ENCODE data around the gene KCNQ1.

Gene KCNQ1

DNA sequence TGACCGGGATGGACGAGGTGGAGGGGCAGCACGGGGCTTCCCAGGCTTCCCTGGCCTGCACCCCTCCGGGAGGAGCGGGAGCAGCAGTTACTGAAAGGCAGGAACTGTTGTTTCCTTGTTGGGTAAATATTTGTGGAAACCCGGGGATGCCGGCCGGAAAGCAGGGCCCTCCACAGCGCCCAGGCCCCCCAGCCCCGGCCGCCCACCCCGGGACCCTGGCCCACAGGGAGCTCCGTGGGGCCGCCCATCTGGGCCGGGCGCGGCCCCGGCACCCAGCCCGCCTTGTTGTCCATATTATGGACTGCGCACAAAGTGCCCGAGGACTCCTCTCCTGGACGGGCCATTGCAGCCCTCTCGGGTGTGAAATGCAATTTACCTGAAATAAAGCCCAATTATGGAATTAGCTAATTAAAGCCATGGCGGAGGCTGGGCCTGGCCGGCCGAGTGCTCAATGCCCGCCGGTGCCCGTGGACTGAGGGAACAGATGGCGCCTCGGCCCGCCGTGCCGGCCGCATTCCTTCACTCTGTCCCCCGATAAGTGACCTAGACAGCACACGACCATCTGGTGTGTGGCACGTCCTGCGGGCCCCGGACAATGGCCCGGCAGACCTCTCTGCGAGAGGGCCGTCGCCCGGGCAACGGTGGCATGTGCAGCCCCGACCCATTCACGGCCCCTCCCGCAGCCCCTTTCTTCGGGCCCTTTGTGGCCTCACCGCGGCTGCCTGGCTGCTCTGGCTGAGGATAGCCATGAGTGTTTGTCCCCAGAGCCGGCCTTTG is 405.4 kb downstream of the KCNQ1 start:
- TF ChIP-seq, protein P1, sequence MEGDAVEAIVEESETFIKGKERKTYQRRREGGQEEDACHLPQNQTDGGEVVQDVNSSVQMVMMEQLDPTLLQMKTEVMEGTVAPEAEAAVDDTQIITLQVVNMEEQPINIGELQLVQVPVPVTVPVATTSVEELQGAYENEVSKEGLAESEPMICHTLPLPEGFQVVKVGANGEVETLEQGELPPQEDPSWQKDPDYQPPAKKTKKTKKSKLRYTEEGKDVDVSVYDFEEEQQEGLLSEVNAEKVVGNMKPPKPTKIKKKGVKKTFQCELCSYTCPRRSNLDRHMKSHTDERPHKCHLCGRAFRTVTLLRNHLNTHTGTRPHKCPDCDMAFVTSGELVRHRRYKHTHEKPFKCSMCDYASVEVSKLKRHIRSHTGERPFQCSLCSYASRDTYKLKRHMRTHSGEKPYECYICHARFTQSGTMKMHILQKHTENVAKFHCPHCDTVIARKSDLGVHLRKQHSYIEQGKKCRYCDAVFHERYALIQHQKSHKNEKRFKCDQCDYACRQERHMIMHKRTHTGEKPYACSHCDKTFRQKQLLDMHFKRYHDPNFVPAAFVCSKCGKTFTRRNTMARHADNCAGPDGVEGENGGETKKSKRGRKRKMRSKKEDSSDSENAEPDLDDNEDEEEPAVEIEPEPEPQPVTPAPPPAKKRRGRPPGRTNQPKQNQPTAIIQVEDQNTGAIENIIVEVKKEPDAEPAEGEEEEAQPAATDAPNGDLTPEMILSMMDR (IDR thresholded peaks at IDR 0.05; ENCODE audit: insufficient read depth, low read depth, low read length, missing control alignments) = no peak
- DNase-seq (ENCODE audit: low read depth) = no peak
- no peak overlapping the region for H3K4me3 ChIP-seq (ENCODE audit: low read length)

DNA sequence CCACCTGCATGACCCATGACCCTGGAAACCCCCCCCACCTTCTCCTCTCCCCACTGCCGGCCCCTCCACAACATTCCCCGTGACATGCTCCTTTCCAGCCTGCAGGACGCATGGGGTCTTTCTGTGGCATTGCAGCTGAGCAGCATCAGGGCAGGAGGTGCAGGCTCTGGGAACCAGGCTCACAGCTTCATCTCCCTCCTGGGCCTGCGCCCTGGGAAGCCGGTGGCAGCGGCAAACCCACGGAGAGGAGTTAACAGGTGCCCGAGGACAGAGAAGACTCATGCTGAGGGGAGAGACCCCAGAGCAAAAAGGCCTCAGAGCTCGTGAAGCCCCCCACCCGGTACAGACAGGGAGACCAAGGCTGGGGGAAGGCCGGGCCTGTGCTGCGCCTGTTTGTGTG is 408.6 kb downstream of the KCNQ1 start:
- DNase-seq (ENCODE audit: low read depth) = no peak
- TF ChIP-seq, protein P1 (IDR thresholded peaks at IDR 0.05; ENCODE audit: insufficient read depth, low read depth, low read length, missing control alignments) = no peak

DNA sequence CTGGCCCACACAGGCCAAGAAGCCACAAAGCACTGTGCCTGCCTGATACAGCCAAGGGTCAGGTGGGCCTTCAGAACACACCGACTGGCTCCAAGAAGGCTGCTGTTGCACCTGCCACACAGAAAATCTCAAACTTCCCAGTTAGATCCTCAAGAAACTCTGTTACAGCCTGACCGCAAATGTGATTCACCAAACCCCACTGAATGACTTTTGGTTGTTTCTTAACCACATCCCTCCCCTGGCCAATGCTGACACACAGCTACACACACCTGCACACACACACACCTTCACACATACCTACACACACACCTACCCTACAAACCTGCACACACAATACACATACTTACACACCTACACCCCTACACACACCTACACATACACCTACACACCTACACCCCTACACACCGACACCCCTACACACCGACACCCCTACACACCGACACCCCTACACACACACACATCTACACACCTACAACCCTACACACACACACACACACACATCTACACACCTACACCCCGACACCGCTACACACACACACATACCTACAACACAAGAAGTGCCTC is 409.3 kb downstream of the KCNQ1 start:
- DNase-seq (ENCODE audit: low read depth) = no peak
- TF ChIP-seq, protein P1 (IDR thresholded peaks at IDR 0.05; ENCODE audit: insufficient read depth, low read depth, low read length, missing control alignments) = no peak
- H3K4me3 ChIP-seq (ENCODE audit: low read length) = no peak overlapping the region

More for the DNA sequence above, 408.6 kb downstream of the KCNQ1 start:
- no peak overlapping the region for H3K4me3 ChIP-seq (ENCODE audit: low read length)

DNA sequence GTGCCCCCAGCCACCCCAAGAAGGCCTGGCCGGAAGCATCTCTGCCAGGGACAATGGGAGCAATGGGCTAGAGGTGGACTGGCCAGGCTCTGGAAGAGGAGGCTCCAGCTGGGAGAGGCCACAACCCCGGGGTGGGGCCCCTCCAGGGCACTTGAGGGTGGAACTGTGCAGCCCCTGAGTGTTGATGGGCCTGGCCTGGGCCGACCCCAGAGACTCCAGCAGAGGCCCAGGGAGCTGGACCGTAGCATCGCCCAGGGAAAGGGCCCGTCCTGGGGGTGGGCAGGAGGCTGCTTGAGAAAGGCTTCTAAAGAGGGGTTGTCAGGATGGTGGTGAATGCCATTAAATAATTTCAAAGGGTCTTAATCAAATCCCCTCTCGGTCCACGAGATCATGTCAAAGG is 410.4 kb downstream of the KCNQ1 start:
- DNase-seq (ENCODE audit: low read depth) = no peak
- H3K4me3 ChIP-seq (ENCODE audit: low read length) = no peak overlapping the region
- TF ChIP-seq, protein P1 (IDR thresholded peaks at IDR 0.05; ENCODE audit: insufficient read depth, low read depth, low read length, missing control alignments) = no peak

DNA sequence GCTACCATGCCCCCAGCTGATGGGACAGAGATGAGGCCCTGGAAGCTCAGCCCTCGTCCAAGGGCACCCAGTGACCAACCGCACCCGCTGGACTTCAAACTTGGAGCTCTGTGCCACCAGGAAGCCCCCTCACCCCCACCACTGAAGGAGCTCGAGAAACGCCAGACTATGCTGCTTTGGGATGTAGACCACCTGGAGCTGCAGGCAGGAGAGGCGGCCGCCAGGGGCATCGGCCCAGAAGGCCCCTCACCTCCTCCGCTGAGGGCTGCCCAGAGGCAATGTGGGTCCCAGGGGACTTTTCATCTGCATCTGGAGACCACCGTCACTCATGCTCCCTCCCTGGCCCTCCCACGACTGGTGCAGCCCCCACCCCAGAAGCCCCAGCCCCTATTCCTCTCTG is 412.5 kb downstream of the KCNQ1 start:
- TF ChIP-seq, protein P1 (IDR thresholded peaks at IDR 0.05; ENCODE audit: insufficient read depth, low read depth, low read length, missing control alignments) = no peak
- H3K4me3 ChIP-seq (ENCODE audit: low read length) = no peak overlapping the region
- DNase-seq (ENCODE audit: low read depth) = no peak

DNA sequence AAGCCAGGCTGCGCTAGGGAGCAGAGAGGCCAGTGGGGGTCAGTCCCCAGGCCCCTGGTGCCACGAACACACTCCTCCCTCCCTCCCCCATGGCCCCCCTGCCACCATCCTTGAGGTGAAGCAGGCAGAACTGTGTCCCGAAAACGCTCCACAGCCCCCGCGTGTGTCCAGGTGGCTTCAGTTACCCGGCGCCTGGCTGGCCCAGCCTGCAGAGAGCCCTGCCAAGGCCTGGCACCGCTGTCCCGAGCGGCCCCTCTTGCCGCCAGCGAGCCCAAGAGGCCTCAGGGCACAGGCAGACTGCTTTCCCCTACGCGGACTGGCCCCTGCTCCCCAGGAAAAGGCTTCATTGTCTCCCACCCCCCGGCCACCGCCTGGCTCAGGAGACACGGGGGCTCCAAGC is 413.1 kb downstream of the KCNQ1 start:
- DNase-seq (ENCODE audit: low read depth) = no peak
- no peak overlapping the region for H3K4me3 ChIP-seq (ENCODE audit: low read length)
- TF ChIP-seq, protein P1 (IDR thresholded peaks at IDR 0.05; ENCODE audit: insufficient read depth, low read depth, low read length, missing control alignments) = no peak

Data from epithelial cell of esophagus (primary cell).